Ascending aorta (tissue), 2 donors: ENCODE results near the gene PSRC1. TPM values are rescaled to one million over a fixed set of nuclear protein-coding genes. Genes with fewer than 3 reads are reported as not detected.

ENCODE experiments used
- DNase-seq, 2 donors: peaks; one replicate each; pipeline ENCODE4 v3.0.0-alpha.2; 2019; ENCODE audit warnings: low spot score in 2 of 2
- H3K27ac ChIP-seq, 2 donors: fragments of 200-600 bp; sonication (generic); one replicate each; pipeline ENCODE4 v1.5.1; 2016 to 2017; ENCODE audit warnings: mild to moderate bottlenecking in 1 of 2
- H3K27me3 ChIP-seq: fragments of 200-600 bp; sonication (generic); one replicate; pipeline ENCODE4 v1.5.1; 2017
- H3K36me3 ChIP-seq, 2 donors: fragments of 200-600 bp; sonication (generic); one replicate each; pipeline ENCODE4 v1.5.1; 2016
- H3K4me1 ChIP-seq, 2 donors: fragments of 200-600 bp; sonication (generic); one replicate each; pipeline ENCODE4 v1.5.1; 2016 to 2017; ENCODE audit warnings: mild to moderate bottlenecking in 1 of 2
- H3K4me3 ChIP-seq, 2 donors: fragments of 200-600 bp; sonication (generic); one replicate each; pipeline ENCODE4 v1.5.1; 2016 to 2017; ENCODE audit warnings: mild to moderate bottlenecking in 1 of 2
- H3K9me3 ChIP-seq, 2 donors: fragments of 200-600 bp; sonication (generic); one replicate each; pipeline ENCODE4 v1.5.1; 2016
- intact Hi-C: fragments of 100-400 bp; cut with DNase I; formaldehyde crosslinking; loops from one replicate; pipeline ENCODE4 v1.15.1; 2023
- total RNA-seq: library from RNA; depleted of rRNA; stranded (reverse); fragments of >200 nt; gene quantifications from one replicate; pipeline ENCODE4 v1.1.0, GENCODE V29; 2016
- TF ChIP-seq, protein P1 (sequence below), 3 experiments: fragments of 200-600 bp in 2 of 3; fragments of 450-650 bp in 1 of 3; sonication (generic) in 2 of 3; IDR thresholded peaks; one replicate each; pipeline ENCODE4 v1.5.1; 2016 to 2019; ENCODE audit warnings: antibody characterized with exemption in 3 of 3, mild to moderate bottlenecking in 1 of 3, moderate library complexity in 1 of 3

The PSRC1 gene
- total RNA-seq, 1 donor from 2014 or later: 1.3 TPM

DNA sequence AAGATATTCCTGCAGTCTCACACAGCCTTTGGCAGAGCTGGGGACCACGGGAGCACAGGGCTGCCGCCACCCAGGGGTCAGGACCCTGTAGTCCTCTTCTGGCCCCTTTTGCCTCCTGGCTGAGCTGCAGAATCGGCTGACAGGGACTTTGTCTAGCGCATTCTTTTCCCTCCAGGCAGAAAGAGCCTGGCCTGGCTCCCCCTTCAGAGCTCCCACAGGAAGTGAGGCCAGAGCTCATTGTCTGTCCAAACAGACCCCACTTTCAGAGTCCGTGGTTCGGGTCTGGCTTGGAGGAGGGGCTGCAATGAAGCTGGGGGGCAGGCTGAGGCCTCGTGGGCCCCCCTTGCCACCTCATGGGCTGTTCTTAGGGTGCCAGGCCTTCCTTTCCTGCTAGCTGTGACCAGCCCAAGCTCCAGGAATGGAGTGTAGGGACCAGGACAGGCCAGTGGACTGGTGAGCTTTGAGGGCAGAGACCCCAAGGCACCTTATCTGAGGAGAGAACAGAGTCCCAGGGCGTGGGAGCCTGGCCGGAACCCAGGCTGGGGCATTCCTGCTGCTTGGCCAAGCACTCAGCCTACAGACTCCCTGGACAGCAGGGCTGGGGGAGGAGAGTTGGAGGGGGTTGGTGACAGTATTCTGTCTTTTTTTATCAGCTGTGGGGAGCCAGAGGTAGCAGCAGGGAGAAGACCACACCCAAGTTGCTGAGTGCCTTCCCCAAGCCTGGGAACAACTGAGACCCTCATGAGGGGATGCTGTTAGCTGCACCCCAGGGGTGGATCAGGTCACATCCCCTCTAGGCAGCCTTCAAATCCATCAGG is 28.9 kb downstream of the PSRC1 start:
- no peaks in the 10 kb centered on the region for H3K36me3 ChIP-seq
- DNase-seq: no peak
- H3K27me3 ChIP-seq: no peaks in the 10 kb centered on the region
- TF ChIP-seq, protein P1, sequence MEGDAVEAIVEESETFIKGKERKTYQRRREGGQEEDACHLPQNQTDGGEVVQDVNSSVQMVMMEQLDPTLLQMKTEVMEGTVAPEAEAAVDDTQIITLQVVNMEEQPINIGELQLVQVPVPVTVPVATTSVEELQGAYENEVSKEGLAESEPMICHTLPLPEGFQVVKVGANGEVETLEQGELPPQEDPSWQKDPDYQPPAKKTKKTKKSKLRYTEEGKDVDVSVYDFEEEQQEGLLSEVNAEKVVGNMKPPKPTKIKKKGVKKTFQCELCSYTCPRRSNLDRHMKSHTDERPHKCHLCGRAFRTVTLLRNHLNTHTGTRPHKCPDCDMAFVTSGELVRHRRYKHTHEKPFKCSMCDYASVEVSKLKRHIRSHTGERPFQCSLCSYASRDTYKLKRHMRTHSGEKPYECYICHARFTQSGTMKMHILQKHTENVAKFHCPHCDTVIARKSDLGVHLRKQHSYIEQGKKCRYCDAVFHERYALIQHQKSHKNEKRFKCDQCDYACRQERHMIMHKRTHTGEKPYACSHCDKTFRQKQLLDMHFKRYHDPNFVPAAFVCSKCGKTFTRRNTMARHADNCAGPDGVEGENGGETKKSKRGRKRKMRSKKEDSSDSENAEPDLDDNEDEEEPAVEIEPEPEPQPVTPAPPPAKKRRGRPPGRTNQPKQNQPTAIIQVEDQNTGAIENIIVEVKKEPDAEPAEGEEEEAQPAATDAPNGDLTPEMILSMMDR (IDR thresholded peaks at IDR 0.05): no peak
- no peaks in the 10 kb centered on the region for H3K9me3 ChIP-seq
- peak overlapping the region; percentile 69 to 74 for H3K27ac ChIP-seq
- peak overlapping the region in 1 of 2 donors; percentile 8 for H3K4me3 ChIP-seq
- peaks cover 9 to 24% of the 10 kb centered on the region in 2 donors for H3K4me1 ChIP-seq
- intact Hi-C loops: no loop called here

DNA sequence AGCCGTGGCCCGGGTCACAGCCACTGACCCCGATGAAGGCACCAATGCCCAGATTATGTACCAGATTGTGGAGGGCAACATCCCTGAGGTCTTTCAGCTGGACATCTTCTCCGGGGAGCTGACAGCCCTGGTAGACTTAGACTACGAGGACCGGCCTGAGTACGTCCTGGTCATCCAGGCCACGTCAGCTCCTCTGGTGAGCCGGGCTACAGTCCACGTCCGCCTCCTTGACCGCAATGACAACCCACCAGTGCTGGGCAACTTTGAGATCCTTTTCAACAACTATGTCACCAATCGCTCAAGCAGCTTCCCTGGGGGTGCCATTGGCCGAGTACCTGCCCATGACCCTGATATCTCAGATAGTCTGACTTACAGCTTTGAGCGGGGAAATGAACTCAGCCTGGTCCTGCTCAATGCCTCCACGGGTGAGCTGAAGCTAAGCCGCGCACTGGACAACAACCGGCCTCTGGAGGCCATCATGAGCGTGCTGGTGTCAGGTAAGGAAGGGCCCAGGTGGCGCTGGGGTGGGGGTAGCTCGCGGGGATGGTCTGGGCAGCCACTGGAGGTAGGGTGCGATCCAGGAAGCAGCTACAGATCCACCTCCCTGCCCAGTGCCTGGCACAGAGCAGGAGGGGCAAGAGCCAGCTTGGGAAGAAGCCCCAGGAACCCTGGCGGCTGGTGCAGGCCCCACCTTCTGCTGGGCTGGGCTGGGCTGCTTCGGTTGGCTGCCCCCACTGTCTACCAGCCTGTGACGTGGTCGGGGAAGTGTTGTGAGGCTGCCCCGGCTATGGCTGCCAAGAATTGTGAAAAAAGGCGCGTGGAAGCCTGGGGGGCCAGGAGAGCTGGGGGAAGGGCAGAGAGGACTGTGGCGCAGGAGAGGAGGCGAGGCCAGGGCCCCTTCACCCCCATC is 29.8 kb downstream of the PSRC1 start:
- Histone ChIP-seq H3K4me1 (peaks cover 9 to 27% of the 10 kb centered on the region in 2 donors), H3K9me3 (no peaks in the 10 kb centered on the region), H3K4me3 (peak overlapping the region in 1 of 2 donors; percentile 8), H3K36me3 (no peaks in the 10 kb centered on the region), H3K27ac (peak overlapping the region; percentile 69 to 74), H3K27me3 (no peaks in the 10 kb centered on the region)
- TF ChIP-seq, protein P1 (IDR thresholded peaks at IDR 0.05): no peak
- peak in 1 of 2 donors; percentile 45 for DNase-seq
- intact Hi-C loops: no loop called here

DNA sequence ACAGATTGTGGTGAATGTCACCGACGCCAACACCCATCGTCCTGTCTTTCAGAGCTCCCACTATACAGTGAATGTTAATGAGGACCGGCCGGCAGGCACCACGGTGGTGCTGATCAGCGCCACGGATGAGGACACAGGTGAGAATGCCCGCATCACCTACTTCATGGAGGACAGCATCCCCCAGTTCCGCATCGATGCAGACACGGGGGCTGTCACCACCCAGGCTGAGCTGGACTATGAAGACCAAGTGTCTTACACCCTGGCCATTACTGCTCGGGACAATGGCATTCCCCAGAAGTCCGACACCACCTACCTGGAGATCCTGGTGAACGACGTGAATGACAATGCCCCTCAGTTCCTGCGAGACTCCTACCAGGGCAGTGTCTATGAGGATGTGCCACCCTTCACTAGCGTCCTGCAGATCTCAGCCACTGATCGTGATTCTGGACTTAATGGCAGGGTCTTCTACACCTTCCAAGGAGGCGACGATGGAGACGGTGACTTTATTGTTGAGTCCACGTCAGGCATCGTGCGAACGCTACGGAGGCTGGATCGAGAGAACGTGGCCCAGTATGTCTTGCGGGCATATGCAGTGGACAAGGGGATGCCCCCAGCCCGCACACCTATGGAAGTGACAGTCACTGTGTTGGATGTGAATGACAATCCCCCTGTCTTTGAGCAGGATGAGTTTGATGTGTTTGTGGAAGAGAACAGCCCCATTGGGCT is 30.6 kb downstream of the PSRC1 start:
- Histone ChIP-seq H3K4me1 (peaks cover 9 to 27% of the 10 kb centered on the region in 2 donors), H3K36me3 (no peaks in the 10 kb centered on the region), H3K27ac (no peak overlapping the region), H3K27me3 (no peaks in the 10 kb centered on the region), H3K9me3 (no peaks in the 10 kb centered on the region), H3K4me3 (no peak overlapping the region)
- TF ChIP-seq, protein P1 (IDR thresholded peaks at IDR 0.05): no peak
- intact Hi-C loops: no loop called here
- DNase-seq: no peak

- Histone ChIP-seq H3K27me3 (no peaks in the 10 kb centered on the region), H3K36me3 (no peaks in the 10 kb centered on the region), H3K9me3 (no peaks in the 10 kb centered on the region), H3K4me3 (no peak overlapping the region), H3K4me1 (peaks cover 9 to 27% of the 10 kb centered on the region in 2 donors), H3K27ac (no peak overlapping the region)
- intact Hi-C loops: no loop called here
- TF ChIP-seq, protein P1 (IDR thresholded peaks at IDR 0.05): no peak
- DNase-seq: no peak
Measured at GRCh38 chr1:109251277-109252166, 31.4 kb downstream of the PSRC1 start.
